ENCODE data around the gene KCNH1. TPM values are rescaled to one million over a fixed set of nuclear protein-coding genes. Genes with fewer than 3 reads are reported as not detected.

KCNH1 gene
- total and polyA plus RNA-seq, 7 donors = 0.10 to 0.22 (median 0.17) TPM

GRCh38 chr1:210920716-210921694 lies 212.9 kb downstream of the KCNH1 start:
- Histone ChIP-seq H3K4me1 (no peaks in the 10 kb centered on the region), H3K36me3 (ENCODE audit: insufficient read depth in 1 of 2, low read depth in 1 of 2) (no peaks in the 10 kb centered on the region), H3K27me3 (ENCODE audit: insufficient read depth in 3 of 3, low read length in 2 of 3) (no peaks in the 10 kb centered on the region), H3K27ac (no peak overlapping the region), H3K4me3 (no peak overlapping the region), H3K9me3 (no peaks in the 10 kb centered on the region)
- ATAC-seq = no peak
- intact Hi-C loops (cut with DNase I) = no loop called here
- no peak for TF ChIP-seq CTCF (IDR thresholded peaks at IDR 0.05)
- DNase-seq = no peak
- WGBS, 3 donors = 73 to 76% (median 73%) methylated on average over 5 of the region's 5 CpGs

GRCh38 chr1:210920258-210920657 lies 213.7 kb downstream of the KCNH1 start:
- H3K4me3 ChIP-seq = no peak overlapping the region
- H3K27ac ChIP-seq = no peak overlapping the region
- H3K4me1 ChIP-seq = no peaks in the 10 kb centered on the region
- intact Hi-C loops (cut with DNase I) = no loop called here
- H3K27me3 ChIP-seq (ENCODE audit: insufficient read depth in 3 of 3, low read length in 2 of 3) = no peaks in the 10 kb centered on the region
- DNase-seq (no peak), ATAC-seq (no peak)
- no peaks in the 10 kb centered on the region for H3K36me3 ChIP-seq (ENCODE audit: insufficient read depth in 1 of 2, low read depth in 1 of 2)
- H3K9me3 ChIP-seq = no peaks in the 10 kb centered on the region
- TF ChIP-seq CTCF (IDR thresholded peaks at IDR 0.05) = no peak

- WGBS, 3 donors = 43 to 80% (median 78%) methylated on average over 1 of the region's 1 CpG
- no peak overlapping the region for H3K27ac ChIP-seq
- TF ChIP-seq CTCF (IDR thresholded peaks at IDR 0.05) = no peak
- DNase-seq (no peak), ATAC-seq (no peak)
- no peak overlapping the region for H3K4me3 ChIP-seq
- H3K36me3 ChIP-seq (ENCODE audit: insufficient read depth in 1 of 2, low read depth in 1 of 2) = no peaks in the 10 kb centered on the region
- H3K27me3 ChIP-seq (ENCODE audit: insufficient read depth in 3 of 3, low read length in 2 of 3) = no peaks in the 10 kb centered on the region
- no peaks in the 10 kb centered on the region for H3K4me1 ChIP-seq
- no peaks in the 10 kb centered on the region for H3K9me3 ChIP-seq
- intact Hi-C loops (cut with DNase I) = no loop called here
Measured at GRCh38 chr1:210918893-210919292, 215.1 kb downstream of the KCNH1 start.

- Histone ChIP-seq H3K9me3 (no peaks in the 10 kb centered on the region), H3K27ac (no peak overlapping the region), H3K4me1 (no peaks in the 10 kb centered on the region), H3K4me3 (no peak overlapping the region), H3K27me3 (ENCODE audit: insufficient read depth in 3 of 3, low read length in 2 of 3) (peaks cover 0 to 4% (median 0%) of the 10 kb centered on the region in 3 donors), H3K36me3 (ENCODE audit: insufficient read depth in 1 of 2, low read depth in 1 of 2) (no peaks in the 10 kb centered on the region)
- DNase-seq = no peak
- intact Hi-C loops (cut with DNase I) = no loop called here
- ATAC-seq = no peak
- no peak for TF ChIP-seq CTCF (IDR thresholded peaks at IDR 0.05)
- WGBS, 3 donors = 65 to 76% (median 70%) methylated on average over 4 of the region's 4 CpGs
Measured at GRCh38 chr1:210917560-210918169, 216.3 kb downstream of the KCNH1 start.

Measured in psoas muscle (tissue), 8 donors.